Stimulated activated CD8-positive, alpha-beta memory T cell treated with anti-CD3 and anti-CD28 coated beads, Interleukin-7, amount 100 ng/mL, for 4 hours (primary cell): ENCODE results near the gene NXPE1.
"Not testable (repeated sequence)": the region's sequence is repeated elsewhere in the genome, so short reads cannot be mapped to it uniquely, and the experiment has no call there.

Experiments used
- DNase-seq, 2 donors: peaks; one replicate each; pipeline ENCODE4 v3.0.0-alpha.2; 2020; ENCODE audit warnings: low read depth in 2 of 2

The NXPE1 gene

GRCh38 chr11:114559425-114560310 is at the start of gene NXPE1:
Gene NXPE1, minus strand, starts transcription at chr11:114559881. Its CDS starts 8,680 bp downstream, at chr11:114551201.
- DNase-seq = no peak

- DNase-seq = no peak
These were observed 49.7 kb upstream of the NXPE1 start for GRCh38 chr11:114609429-114609828.

GRCh38 chr11:114608605-114609004 is 48.9 kb upstream of the NXPE1 start:
- DNase-seq = not testable (repeated sequence)

- no peak for DNase-seq
These were observed 48.2 kb upstream of the NXPE1 start for GRCh38 chr11:114607753-114608459.

- DNase-seq = not testable (repeated sequence)
These were observed 47.1 kb upstream of the NXPE1 start for GRCh38 chr11:114606802-114607075.

- no peak for DNase-seq
These were observed 46.5 kb upstream of the NXPE1 start for GRCh38 chr11:114606003-114606801.

GRCh38 chr11:114605370-114605769 is 45.7 kb upstream of the NXPE1 start:
- DNase-seq = no peak

- DNase-seq = no peak
These were observed 45.2 kb upstream of the NXPE1 start for GRCh38 chr11:114604886-114605285.

- DNase-seq = no peak
These were observed 44.6 kb upstream of the NXPE1 start for GRCh38 chr11:114604179-114604813.

- not testable (repeated sequence) for DNase-seq
These were observed 43.5 kb upstream of the NXPE1 start for GRCh38 chr11:114603151-114603550.

- no peak for DNase-seq
These were observed 38.8 kb upstream of the NXPE1 start for GRCh38 chr11:114598461-114598860.

- no peak for DNase-seq
These were observed 36.7 kb upstream of the NXPE1 start for GRCh38 chr11:114596175-114596919.

- DNase-seq = no peak
These were observed 35.9 kb upstream of the NXPE1 start, which contains the start of gene NXPE4 for GRCh38 chr11:114595571-114595970. Gene NXPE4, minus strand, starts transcription at chr11:114595786. Its CDS starts 1,027 bp downstream, at chr11:114594759.

- no peak for DNase-seq
These were observed 35.0 kb upstream of the NXPE1 start for GRCh38 chr11:114594703-114595102.

- DNase-seq = no peak
These were observed 27.8 kb upstream of the NXPE1 start for GRCh38 chr11:114587398-114587953.

- no peak for DNase-seq
These were observed 27.1 kb upstream of the NXPE1 start for GRCh38 chr11:114586797-114587196.

- no peak for DNase-seq
These were observed 12.0 kb upstream of the NXPE1 start for GRCh38 chr11:114571712-114572111.

GRCh38 chr11:114569801-114570200 is 10.1 kb upstream of the NXPE1 start:
- DNase-seq = no peak

GRCh38 chr11:114566276-114566675 is 6.6 kb upstream of the NXPE1 start:
- no peak for DNase-seq

GRCh38 chr11:114564831-114565230 is 5.2 kb upstream of the NXPE1 start:
- DNase-seq = no peak

GRCh38 chr11:114563077-114563476 is 3.4 kb upstream of the NXPE1 start:
- DNase-seq = no peak
